ENCODE measurements around the gene PAPOLB. TPM values are rescaled to one million over a fixed set of nuclear protein-coding genes. Genes with fewer than 3 reads are reported as not detected.
"Not testable (repeated sequence)": the region's sequence is repeated elsewhere in the genome, so short reads cannot be mapped to it uniquely, and the experiment has no call there.

PAPOLB gene
- total RNA-seq = not detected

DNA sequence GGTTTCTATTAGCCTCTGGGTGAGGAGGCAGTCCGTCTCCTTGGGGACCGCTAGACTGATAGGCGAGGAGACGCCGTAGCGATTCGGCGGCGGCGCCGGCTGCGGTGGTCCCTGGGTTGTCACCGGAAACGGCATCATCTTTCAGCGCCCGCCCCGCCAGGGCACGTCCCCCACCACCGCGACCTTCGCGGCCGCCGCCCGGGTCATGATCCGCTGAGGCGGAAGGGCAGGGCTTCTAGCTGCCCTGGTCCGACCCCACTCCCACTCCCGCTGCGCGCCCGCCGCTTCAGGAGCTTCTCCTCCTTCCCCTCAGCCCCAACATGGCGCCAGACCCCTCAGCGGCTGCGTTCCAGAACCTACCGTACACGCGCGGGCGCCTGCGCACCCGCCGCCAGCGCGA is at the start of gene PAPOLB:
Gene PAPOLB, minus strand, starts transcription at position 358 of the 400 bp plus-strand sequence. Its CDS starts 220 bp downstream, at position 138.
- H3K4me1 Mint-ChIP-seq = no peaks in the 10 kb centered on the region

DNA sequence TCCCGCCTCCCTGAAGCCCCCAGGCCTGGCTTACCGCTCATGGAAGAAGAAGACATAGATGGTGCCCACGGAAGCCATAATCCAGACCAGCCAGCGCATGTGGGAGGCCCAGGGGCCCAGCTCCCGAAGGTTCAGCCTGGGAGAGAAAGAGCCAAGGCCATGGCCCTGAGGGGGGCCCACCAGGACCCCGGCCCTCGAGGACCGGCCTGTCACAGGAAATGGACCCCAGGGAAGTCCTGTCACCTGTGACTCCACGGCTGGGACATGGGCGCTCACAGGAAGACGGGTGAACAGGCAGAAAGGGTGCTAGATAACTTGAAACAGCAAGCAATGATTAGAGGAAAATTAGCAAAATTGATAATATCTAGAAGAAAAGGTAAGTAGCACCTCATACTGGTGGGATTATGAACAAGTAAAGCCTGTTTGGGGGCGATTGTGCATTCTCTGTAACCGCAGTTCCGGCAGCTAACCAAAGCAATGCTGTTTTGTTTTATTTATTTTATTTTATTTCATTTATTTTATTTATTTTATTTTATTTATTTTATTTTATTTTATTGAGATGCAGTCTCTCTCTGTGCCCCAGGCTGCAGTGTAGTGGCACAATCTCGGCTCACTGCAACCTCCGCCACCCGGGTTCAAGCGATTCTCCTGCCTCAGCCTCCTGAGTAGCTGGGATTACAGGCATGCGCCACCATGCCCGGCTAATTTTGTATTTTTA is 49.4 kb upstream of the PAPOLB start:
- no peak for ATAC-seq (replicated peaks)
- Mint-ChIP-seq H3K9me3 (no peaks in the 10 kb centered on the region), H3K27me3 (no peaks in the 10 kb centered on the region), H3K36me3 (ENCODE audit: low read depth) (no peaks in the 10 kb centered on the region), H3K27ac (no peak overlapping the region), H3K4me3 (no peak overlapping the region), H3K4me1 (no peaks in the 10 kb centered on the region)

More for the DNA sequence above, at the start of gene PAPOLB:
- Mint-ChIP-seq H3K9me3 (peaks cover 8% of the 10 kb centered on the region), H3K27ac (no peak within 1 kb of the TSS), H3K36me3 (ENCODE audit: low read depth) (no peaks in the 10 kb centered on the region), H3K27me3 (peaks cover 49% of the 10 kb centered on the region), H3K4me3 (no peak within 1 kb of the TSS)
- ATAC-seq (replicated peaks) = no peak

DNA sequence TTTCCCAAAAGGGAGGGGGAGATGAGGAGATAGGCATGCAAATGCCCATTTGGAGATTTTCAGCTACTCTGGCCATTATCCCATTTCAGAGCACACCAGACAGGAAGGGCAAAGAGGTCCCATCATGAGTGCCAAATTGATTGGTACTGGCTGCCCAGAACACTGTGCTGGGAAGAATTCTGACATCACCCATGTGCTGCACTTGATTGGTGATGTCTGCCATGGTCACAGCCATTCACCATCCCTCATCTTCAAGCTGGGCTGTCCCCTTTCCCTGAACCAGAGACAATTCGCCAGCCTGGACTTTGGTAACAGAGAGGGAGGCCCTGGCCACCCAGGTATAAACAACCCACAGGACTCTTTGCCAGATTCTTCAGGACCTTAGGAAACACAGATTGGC is 44.9 kb upstream of the PAPOLB start:
- ATAC-seq (replicated peaks) = no peak
- Mint-ChIP-seq H3K27me3 (no peaks in the 10 kb centered on the region), H3K9me3 (no peaks in the 10 kb centered on the region), H3K4me3 (no peak overlapping the region), H3K27ac (no peak overlapping the region), H3K36me3 (ENCODE audit: low read depth) (no peaks in the 10 kb centered on the region), H3K4me1 (no peaks in the 10 kb centered on the region)

DNA sequence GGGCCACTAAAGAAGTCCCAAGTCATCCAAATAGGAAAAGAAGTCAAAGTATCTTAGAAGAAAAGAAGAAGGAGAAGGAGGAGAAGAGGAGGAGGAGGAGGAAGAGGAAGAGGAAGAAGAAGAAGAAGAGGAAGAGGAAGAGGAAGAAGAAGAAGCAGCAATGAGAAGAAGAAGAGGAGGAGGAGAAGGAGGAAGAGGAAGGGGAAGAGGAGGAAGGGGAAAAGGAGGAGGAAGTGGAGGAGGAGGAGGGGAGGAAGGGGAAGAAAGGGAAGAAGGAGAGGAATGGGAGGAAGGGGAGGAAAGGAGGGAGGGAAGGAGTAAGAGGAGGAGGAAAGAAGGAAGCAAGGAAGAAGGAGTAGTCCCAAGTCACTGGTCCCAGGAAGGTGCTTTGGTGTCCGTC is 43.3 kb upstream of the PAPOLB start:
- Mint-ChIP-seq H3K27ac (no peak overlapping the region), H3K9me3 (no peaks in the 10 kb centered on the region), H3K4me1 (no peaks in the 10 kb centered on the region), H3K4me3 (no peak overlapping the region), H3K27me3 (no peaks in the 10 kb centered on the region), H3K36me3 (ENCODE audit: low read depth) (no peaks in the 10 kb centered on the region)
- no peak for ATAC-seq (replicated peaks)

DNA sequence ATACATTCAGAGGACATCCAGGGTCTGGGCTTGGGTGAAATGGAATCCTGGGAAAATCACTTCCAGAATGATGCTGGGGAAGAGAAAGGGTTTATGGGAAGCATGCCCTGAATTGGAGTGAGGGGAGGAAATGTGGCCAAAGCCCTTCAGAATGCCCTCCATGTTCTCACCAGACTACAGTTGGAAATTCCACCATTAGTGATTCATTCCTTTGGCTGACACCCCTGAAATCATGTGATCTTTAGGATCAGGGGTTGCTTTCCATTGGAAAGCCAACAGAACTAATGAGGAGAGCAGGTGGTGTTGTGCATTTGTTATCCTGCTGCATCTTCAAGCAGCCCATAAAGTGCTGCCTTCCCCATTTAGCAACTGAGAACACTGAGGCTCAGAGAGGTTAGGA is 42.5 kb upstream of the PAPOLB start:
- no peak for ATAC-seq (replicated peaks)
- Mint-ChIP-seq H3K27ac (no peak overlapping the region), H3K4me3 (no peak overlapping the region), H3K36me3 (ENCODE audit: low read depth) (no peaks in the 10 kb centered on the region), H3K9me3 (no peaks in the 10 kb centered on the region), H3K4me1 (no peaks in the 10 kb centered on the region), H3K27me3 (no peaks in the 10 kb centered on the region)

DNA sequence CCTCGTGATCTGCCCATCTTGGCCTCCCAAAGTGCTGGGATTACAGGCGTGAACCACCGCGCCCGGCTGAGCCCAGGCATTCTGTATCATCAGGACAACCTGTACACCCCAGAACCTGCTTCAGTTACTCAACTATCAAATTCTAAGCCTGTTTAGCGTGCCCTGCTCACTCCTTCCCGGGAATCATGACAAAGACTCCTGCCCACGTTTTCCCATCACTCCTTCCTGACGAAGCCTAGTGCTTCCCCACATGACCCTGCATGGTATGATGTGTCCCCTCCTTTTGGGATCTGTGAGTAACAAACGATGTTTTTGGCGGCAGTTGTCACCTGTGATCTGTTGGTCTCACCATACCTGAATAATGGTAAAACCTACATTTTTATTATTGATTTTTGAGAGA is 33.9 kb upstream of the PAPOLB start:
- no peak overlapping the region for H3K4me3 Mint-ChIP-seq
- peaks cover 4% of the 10 kb centered on the region for H3K27me3 Mint-ChIP-seq
- no peaks in the 10 kb centered on the region for H3K4me1 Mint-ChIP-seq
- H3K9me3 Mint-ChIP-seq = no peaks in the 10 kb centered on the region
- no peak for ATAC-seq (replicated peaks)
- no peaks in the 10 kb centered on the region for H3K36me3 Mint-ChIP-seq (ENCODE audit: low read depth)
- no peak overlapping the region for H3K27ac Mint-ChIP-seq

DNA sequence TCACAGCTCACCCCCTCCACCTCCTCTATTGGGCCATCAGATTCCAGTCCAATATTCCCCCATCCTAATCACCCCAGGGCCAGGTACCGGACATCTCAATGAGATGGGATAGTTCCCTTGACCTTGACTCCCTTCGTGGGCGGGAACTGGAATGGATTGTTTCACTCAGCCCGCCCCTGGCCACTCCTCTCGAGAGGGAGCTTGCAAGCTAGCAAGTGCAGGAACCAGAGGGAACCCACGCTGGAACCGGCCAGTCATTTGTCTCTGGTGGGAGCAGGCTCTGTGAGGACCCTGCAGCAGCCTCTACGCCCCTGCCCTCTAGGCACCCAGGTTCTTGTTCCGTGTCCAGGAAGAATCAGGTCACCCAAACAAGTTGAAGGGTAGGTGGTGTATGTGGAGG is 32.7 kb upstream of the PAPOLB start:
- no peaks in the 10 kb centered on the region for H3K36me3 Mint-ChIP-seq (ENCODE audit: low read depth)
- no peaks in the 10 kb centered on the region for H3K4me1 Mint-ChIP-seq
- H3K9me3 Mint-ChIP-seq = no peaks in the 10 kb centered on the region
- peaks cover 4% of the 10 kb centered on the region for H3K27me3 Mint-ChIP-seq
- no peak overlapping the region for H3K27ac Mint-ChIP-seq
- ATAC-seq (replicated peaks) = no peak
- no peak overlapping the region for H3K4me3 Mint-ChIP-seq

DNA sequence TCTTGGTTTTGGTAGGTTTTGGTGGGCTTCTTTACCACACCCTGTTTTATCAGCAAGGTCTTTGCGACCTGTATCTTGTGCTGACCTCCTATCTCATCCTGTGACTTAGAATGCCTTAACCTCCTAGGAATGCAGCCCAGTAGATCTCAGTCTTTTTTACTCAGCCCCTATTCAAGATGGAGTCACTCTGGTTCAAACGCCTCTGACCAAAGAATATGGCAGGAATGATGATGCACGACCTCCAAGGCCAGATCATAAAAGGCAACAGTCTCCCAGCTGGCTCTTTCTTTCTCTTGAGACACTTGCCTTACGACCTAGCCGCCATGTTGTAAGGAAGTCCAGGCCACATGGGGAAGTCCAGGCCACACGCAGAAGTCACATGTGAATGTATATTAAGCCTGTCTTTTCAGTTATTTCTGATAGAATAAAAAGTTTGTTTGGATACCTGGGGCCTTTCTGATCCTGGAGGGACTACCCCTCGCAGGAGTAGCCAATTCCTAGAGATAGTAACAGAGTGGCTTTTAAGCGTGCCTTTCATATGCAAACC is 32.2 kb upstream of the PAPOLB start:
- no peak for ATAC-seq (replicated peaks)
- Mint-ChIP-seq H3K27me3 (peaks cover 4% of the 10 kb centered on the region), H3K9me3 (no peaks in the 10 kb centered on the region), H3K27ac (no peak overlapping the region), H3K4me3 (no peak overlapping the region), H3K36me3 (ENCODE audit: low read depth) (no peaks in the 10 kb centered on the region), H3K4me1 (no peaks in the 10 kb centered on the region)

DNA sequence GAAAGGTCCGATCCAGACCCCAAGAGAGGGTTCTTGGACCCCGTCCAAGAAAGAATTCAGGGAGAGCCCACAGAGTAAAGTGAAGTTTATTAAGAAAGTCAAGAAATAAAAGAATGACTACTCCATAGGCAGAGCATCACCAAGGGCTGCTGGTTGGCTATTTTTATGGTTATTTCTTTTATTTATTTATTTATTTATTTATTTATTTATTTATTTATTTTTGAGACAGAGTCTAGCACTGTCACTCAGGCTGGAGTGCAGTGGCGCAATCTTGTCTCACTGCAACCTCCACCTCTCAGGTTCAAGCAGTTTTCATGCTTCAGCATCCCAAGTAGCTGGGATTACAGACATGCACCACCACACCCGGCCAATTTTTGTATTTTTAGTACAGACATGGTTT is 31.4 kb upstream of the PAPOLB start:
- H3K27ac Mint-ChIP-seq; ATAC-seq (replicated peaks); H3K9me3 Mint-ChIP-seq; H3K27me3 Mint-ChIP-seq; H3K4me3 Mint-ChIP-seq; H3K36me3 Mint-ChIP-seq (ENCODE audit: low read depth); H3K4me1 Mint-ChIP-seq: not testable (repeated sequence)

DNA sequence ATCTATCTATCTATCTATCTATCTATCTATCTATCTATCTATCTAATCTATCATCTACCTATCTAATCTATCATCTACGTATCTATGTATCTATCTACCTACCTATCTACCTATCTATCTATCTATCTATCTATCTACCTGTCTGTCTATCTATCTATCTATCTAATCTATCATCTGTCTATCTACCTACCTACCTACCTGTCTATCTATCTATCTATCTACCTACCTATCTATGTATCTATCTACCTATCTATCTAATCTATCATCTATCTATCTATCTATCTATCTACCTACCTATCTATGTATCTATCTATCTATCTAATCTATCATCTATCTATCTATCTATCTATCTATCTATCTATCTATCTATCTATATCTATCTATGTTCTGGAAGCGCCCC is 29.7 kb upstream of the PAPOLB start:
- not testable (repeated sequence) for H3K27me3 Mint-ChIP-seq; H3K36me3 Mint-ChIP-seq (ENCODE audit: low read depth); H3K9me3 Mint-ChIP-seq; H3K4me1 Mint-ChIP-seq; H3K27ac Mint-ChIP-seq; ATAC-seq (replicated peaks); H3K4me3 Mint-ChIP-seq

DNA sequence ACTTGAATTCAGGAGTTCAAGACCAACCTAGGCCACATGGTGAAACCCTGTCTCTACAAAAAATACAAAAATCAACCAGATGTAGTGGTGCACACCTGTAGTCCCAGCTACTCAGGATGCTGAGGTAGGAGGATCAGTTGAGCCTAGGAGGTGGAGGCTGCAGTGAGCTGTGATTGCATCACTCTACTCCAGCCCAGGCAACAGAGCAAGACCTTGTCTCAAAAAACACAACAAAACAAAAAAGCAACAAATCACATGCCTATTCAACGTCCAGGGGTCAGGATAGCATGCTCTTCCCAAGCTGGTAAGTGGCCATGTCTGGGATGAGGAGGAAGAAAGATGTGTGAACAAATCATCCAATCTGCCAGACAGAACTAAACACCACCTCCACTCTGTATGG is 27.9 kb upstream of the PAPOLB start:
- H3K27ac Mint-ChIP-seq = no peak overlapping the region
- ATAC-seq (replicated peaks) = no peak
- no peak overlapping the region for H3K4me3 Mint-ChIP-seq
- H3K36me3 Mint-ChIP-seq (ENCODE audit: low read depth) = no peaks in the 10 kb centered on the region
- no peaks in the 10 kb centered on the region for H3K4me1 Mint-ChIP-seq
- peaks cover 4% of the 10 kb centered on the region for H3K27me3 Mint-ChIP-seq
- H3K9me3 Mint-ChIP-seq = no peaks in the 10 kb centered on the region

DNA sequence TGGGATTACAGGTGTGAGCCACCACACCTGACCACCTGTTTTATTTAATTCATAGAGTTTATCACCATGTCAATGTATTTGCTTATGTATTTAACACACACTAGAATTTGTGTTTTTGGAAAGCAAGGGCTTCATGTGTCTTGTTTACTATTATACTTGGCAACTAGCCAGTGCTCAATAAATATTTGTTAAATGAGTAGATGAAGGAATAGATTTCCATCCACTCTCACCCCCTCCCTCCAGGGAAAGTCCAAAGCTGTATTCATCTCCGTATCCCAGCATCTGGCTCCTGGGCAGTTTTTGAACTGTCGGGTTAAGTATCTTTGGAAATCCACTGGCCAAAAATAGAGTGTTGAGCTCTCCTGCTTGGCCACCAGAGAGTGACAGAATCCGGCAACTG is 26.3 kb upstream of the PAPOLB start:
- Mint-ChIP-seq H3K4me3 (no peak overlapping the region), H3K36me3 (ENCODE audit: low read depth) (no peaks in the 10 kb centered on the region), H3K27me3 (peaks cover 4% of the 10 kb centered on the region), H3K4me1 (no peaks in the 10 kb centered on the region), H3K9me3 (no peaks in the 10 kb centered on the region), H3K27ac (no peak overlapping the region)
- ATAC-seq (replicated peaks) = no peak

DNA sequence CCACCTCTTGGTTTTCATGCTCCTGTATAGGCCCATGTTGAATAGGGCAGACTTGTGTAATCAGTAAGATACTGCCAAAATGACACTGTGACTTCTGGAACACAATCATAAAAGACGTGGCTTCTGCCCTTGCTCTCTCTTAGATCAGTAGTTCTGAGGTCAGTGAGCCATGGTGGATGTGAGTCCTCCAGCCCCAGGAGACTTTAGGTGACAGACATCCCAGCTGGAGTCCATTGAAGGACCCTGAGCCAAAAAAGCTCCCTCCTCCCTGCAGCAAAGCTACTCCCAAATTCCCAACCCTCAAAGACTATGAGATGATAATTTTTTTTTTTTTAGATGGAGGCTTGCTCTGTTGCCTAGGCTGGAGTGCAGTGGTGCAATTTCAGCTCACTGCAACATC is 24.8 kb upstream of the PAPOLB start:
- no peaks in the 10 kb centered on the region for H3K36me3 Mint-ChIP-seq (ENCODE audit: low read depth)
- H3K4me1 Mint-ChIP-seq = peaks cover 6% of the 10 kb centered on the region

DNA sequence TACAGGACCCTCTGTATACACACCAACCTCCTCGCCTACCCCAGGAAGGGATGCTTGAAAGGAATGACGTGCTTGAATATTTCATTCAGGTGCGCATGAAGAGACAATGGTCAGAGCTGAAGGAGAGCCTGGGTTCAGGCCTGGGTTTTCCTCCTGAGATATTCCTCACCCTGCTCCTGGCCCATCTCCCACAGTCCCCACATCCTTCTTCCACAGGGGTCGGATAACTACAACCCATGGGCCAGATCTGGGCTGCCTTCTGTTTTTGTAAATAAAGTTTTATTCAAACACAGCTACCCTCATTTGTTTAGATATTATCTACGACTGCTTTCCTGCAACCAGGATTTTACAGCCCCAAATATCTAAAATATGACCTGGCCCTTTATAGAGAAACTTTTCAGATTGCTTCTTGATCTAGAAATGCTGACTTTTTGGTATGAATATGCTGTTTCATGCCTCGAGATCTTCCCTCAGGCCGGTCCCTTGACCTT is 23.5 kb upstream of the PAPOLB start:
- Mint-ChIP-seq H3K4me1 (peaks cover 6% of the 10 kb centered on the region), H3K36me3 (ENCODE audit: low read depth) (no peaks in the 10 kb centered on the region), H3K27ac (no peak overlapping the region), H3K27me3 (peaks cover 15% of the 10 kb centered on the region), H3K4me3 (no peak overlapping the region), H3K9me3 (no peaks in the 10 kb centered on the region)
- ATAC-seq (replicated peaks) = no peak

More for the DNA sequence above, 24.8 kb upstream of the PAPOLB start:
- ATAC-seq (replicated peaks) = no peak
- Mint-ChIP-seq H3K27ac (no peak overlapping the region), H3K4me3 (no peak overlapping the region), H3K27me3 (peaks cover 16% of the 10 kb centered on the region), H3K9me3 (no peaks in the 10 kb centered on the region)

DNA sequence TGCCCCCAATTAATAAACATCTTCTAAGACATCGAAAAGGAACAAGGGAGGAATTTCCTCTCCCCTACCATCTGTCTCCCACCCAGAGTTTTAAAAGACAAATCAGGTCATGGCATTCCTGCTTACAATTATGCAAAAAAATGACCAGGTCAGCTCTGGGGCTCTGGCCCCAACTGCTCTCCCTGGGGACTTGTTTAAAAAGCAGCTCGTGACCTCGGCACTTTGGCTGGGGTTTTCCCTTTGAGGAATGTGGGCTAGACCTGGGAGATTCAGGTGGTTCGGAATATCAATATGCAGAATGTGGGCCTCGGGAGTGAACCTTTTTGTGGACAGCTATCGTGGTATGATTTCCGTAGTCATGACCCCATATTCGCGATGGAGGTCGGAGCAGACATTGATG is 22.3 kb upstream of the PAPOLB start:
- Mint-ChIP-seq H3K27me3 (peaks cover 15% of the 10 kb centered on the region), H3K9me3 (no peaks in the 10 kb centered on the region), H3K4me3 (no peak overlapping the region), H3K27ac (no peak overlapping the region), H3K4me1 (peaks cover 6% of the 10 kb centered on the region), H3K36me3 (ENCODE audit: low read depth) (no peaks in the 10 kb centered on the region)
- no peak for ATAC-seq (replicated peaks)

Data from activated T-helper 17 cell treated with anti-CD3 and anti-CD28 coated beads, Interleukin-2, amount 50 U/mL, for 72 hours (primary cell).